BE2C (cell line): Measurements from ENCODE around the gene ZSCAN31.

Experiments
- DNase-seq: peaks from one replicate; pipeline ENCODE4 v3.0.0-alpha.2; 2020
- H3K27me3 ChIP-seq: fragments of 250-450 bp; sonication (Bioruptor Pico); 2 replicates; pipeline ENCODE4 v1.5.1; 2020; ENCODE audit warnings: mild to moderate bottlenecking
- H3K36me3 ChIP-seq: fragments of 250-450 bp; sonication (Bioruptor Pico); 2 replicates; pipeline ENCODE4 v1.5.1; 2020; ENCODE audit warnings: mild to moderate bottlenecking
- H3K4me1 ChIP-seq: fragments of 250-450 bp; sonication (Bioruptor Pico); 2 replicates; pipeline ENCODE4 v1.5.1; 2020
- H3K4me3 ChIP-seq: 2 replicates; pipeline ENCODE4 v1.5.1; 2011; ENCODE audit warnings: low read depth, low read length
- H3K9me3 ChIP-seq: fragments of 250-450 bp; sonication (Bioruptor Pico); 2 replicates; pipeline ENCODE4 v1.5.1; 2020
- CTCF ChIP-seq: IDR thresholded peaks from 2 replicates; pipeline ENCODE4 v1.5.1; 2012; ENCODE audit warnings: mild to moderate bottlenecking, low read depth, low read length

Gene ZSCAN31

GRCh38 chr6:28340310-28341095, 4.6 kb upstream of the ZSCAN31 start:
- DNase-seq = no peak
- no peak for TF ChIP-seq CTCF
- H3K4me1 ChIP-seq = no peaks in the 10 kb centered on the region
- H3K9me3 ChIP-seq = no peaks in the 10 kb centered on the region
- no peaks in the 10 kb centered on the region for H3K36me3 ChIP-seq
- peaks cover 5% of the 10 kb centered on the region for H3K27me3 ChIP-seq
- H3K4me3 ChIP-seq = no peak overlapping the region

- H3K36me3 ChIP-seq = no peaks in the 10 kb centered on the region
- H3K9me3 ChIP-seq = no peaks in the 10 kb centered on the region
- H3K4me3 ChIP-seq = no peak overlapping the region
- DNase-seq = no peak
- no peak for TF ChIP-seq CTCF
- H3K27me3 ChIP-seq = no peaks in the 10 kb centered on the region
- peaks cover 4% of the 10 kb centered on the region; the same call in 1 of the 2 replicates for H3K4me1 ChIP-seq
Measured at GRCh38 chr6:28337121-28337520, 1.2 kb upstream of the ZSCAN31 start.

- Histone ChIP-seq H3K27me3 (no peaks in the 10 kb centered on the region), H3K36me3 (no peaks in the 10 kb centered on the region), H3K4me3 (peak overlapping the region; percentile 82), H3K9me3 (no peaks in the 10 kb centered on the region), H3K4me1 (peaks cover 4% of the 10 kb centered on the region; the same call in 1 of the 2 replicates)
- no peak for TF ChIP-seq CTCF
- peak; percentile 37 for DNase-seq
Measured at GRCh38 chr6:28336284-28337120, 554 bp upstream of the ZSCAN31 start.

- H3K27me3 ChIP-seq = no peaks in the 10 kb centered on the region
Measured at GRCh38 chr6:28335040-28335563, 846 bp downstream of the ZSCAN31 start.

GRCh38 chr6:28334286-28335039, 1.5 kb downstream of the ZSCAN31 start:
- Histone ChIP-seq H3K36me3 (no peaks in the 10 kb centered on the region), H3K4me1 (peaks cover 7% of the 10 kb centered on the region), H3K9me3 (no peaks in the 10 kb centered on the region), H3K27me3 (no peaks in the 10 kb centered on the region), H3K4me3 (peak overlapping the region; percentile 82)
- DNase-seq = no peak
- TF ChIP-seq CTCF = no peak

More at GRCh38 chr6:28335040-28335563, 846 bp downstream of the ZSCAN31 start:
- no peaks in the 10 kb centered on the region for H3K36me3 ChIP-seq
- no peak for DNase-seq
- H3K9me3 ChIP-seq = no peaks in the 10 kb centered on the region
- peak overlapping the region; percentile 82 for H3K4me3 ChIP-seq
- no peak for TF ChIP-seq CTCF
- H3K4me1 ChIP-seq = peaks cover 7% of the 10 kb centered on the region
